Measurements from ENCODE around the gene GTF2I. TPM values are rescaled to one million over a fixed set of nuclear protein-coding genes. Genes with fewer than 3 reads are reported as not detected.

The GTF2I gene
- total RNA-seq, 3 donors from 2014 or later = 161 to 195 (median 181) TPM

Other genes with a start within 250 kb of the GTF2I start
- gene GTF2IRD1, start 203.8 kb upstream of the GTF2I start, total RNA-seq = 1 to 10 TPM; 1.6 to 2.6 (median 1.9) TPM
- 1 to 10 TPM in 1 of 3 donors, under 1 TPM in 1, not detected in 1; 0.63 to 1.1 TPM for gene NCF1, start 116.3 kb downstream of the GTF2I start, total RNA-seq
- 1 to 10 TPM; 2.6 to 6.5 (median 4.4) TPM for gene GTF2IRD2, start 193.9 kb downstream of the GTF2I start, total RNA-seq